Keratinocyte (primary cell): ENCODE measurements around the gene ITIH5.

Experiments
- EZH2 ChIP-seq: IDR thresholded peaks from one replicate; pipeline ENCODE4 v1.6.1; 2012; ENCODE audit warnings: inconsistent platforms, mild to moderate bottlenecking, low read length, moderate library complexity
- TF ChIP-seq, protein P1 (sequence below), 3 experiments: IDR thresholded peaks in 1 of 3; conservative IDR thresholded peaks in 1 of 3; optimal IDR thresholded peaks in 1 of 3; 2 replicates in 2 of 3; 3 replicates in 1 of 3; pipeline versions ENCODE3 to v1.5.1; 2011; ENCODE audit warnings: low read length in 3 of 3, mild to moderate bottlenecking in 3 of 3, moderate library complexity in 2 of 3, control low read depth in 1 of 3, inconsistent platforms in 1 of 3; ENCODE audit not compliant: insufficient read depth in 2 of 3; ENCODE audit errors: extremely low read depth in 1 of 3

DNA sequence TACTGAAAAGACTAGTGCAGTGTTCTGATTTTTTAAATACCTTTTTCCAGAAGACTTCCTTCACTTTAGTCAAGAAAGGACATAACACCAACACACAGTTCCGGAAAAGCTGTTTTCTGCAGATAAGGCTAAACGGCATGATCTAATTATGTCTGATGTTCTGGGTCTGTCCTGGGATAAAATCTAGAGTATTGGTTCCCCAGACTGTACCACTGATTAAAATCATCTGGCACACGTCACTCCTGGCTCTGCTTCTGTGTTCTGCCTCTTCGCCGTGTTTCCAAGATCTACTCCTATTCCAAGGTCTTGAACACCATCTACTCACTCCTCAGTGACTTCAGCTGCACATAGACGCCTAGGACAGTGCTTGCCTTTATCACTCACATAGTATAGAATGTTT, 155.2 kb downstream of the ITIH5 start:
- TF ChIP-seq, protein P1, sequence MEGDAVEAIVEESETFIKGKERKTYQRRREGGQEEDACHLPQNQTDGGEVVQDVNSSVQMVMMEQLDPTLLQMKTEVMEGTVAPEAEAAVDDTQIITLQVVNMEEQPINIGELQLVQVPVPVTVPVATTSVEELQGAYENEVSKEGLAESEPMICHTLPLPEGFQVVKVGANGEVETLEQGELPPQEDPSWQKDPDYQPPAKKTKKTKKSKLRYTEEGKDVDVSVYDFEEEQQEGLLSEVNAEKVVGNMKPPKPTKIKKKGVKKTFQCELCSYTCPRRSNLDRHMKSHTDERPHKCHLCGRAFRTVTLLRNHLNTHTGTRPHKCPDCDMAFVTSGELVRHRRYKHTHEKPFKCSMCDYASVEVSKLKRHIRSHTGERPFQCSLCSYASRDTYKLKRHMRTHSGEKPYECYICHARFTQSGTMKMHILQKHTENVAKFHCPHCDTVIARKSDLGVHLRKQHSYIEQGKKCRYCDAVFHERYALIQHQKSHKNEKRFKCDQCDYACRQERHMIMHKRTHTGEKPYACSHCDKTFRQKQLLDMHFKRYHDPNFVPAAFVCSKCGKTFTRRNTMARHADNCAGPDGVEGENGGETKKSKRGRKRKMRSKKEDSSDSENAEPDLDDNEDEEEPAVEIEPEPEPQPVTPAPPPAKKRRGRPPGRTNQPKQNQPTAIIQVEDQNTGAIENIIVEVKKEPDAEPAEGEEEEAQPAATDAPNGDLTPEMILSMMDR (optimal IDR thresholded peaks at IDR 0.05 in 1 of 3, IDR thresholded peaks at IDR 0.05 in 1 of 3, conservative IDR thresholded peaks at IDR 0.05 in 1 of 3; ENCODE audit: extremely low read depth in 1 of 3, insufficient read depth in 2 of 3, low read length in 3 of 3): no peak
- TF ChIP-seq EZH2: no peak
